HUES64 (cell line): ENCODE measurements around the gene TSSK2.

Experiments
- H3K27ac ChIP-seq: 2 replicates; pipeline ENCODE4 v1.7.0; 2013; ENCODE audit warnings: low read depth, low read length, inconsistent platforms
- H3K27me3 ChIP-seq: 2 replicates; pipeline ENCODE4 v1.6.1; 2013; ENCODE audit warnings: mild to moderate bottlenecking, low read length; ENCODE audit not compliant: insufficient read depth
- H3K36me3 ChIP-seq: 2 replicates; pipeline ENCODE4 v1.6.1; 2013; ENCODE audit warnings: mild to moderate bottlenecking, low read length; ENCODE audit not compliant: insufficient read depth
- H3K4me1 ChIP-seq: 2 replicates; pipeline ENCODE4 v1.6.1; 2013; ENCODE audit warnings: mild to moderate bottlenecking, low read length, moderate library complexity; ENCODE audit not compliant: insufficient read depth
- H3K4me3 ChIP-seq: 2 replicates; pipeline ENCODE4 v1.5.1; 2013; ENCODE audit warnings: mild to moderate bottlenecking, low read length, moderate library complexity
- H3K9ac ChIP-seq: 2 replicates; pipeline ENCODE4 v1.6.1; 2013; ENCODE audit warnings: mild to moderate bottlenecking, low read depth, low read length
- H3K9me3 ChIP-seq: 2 replicates; pipeline ENCODE4 v1.6.1; 2013; ENCODE audit warnings: low read depth, low read length; ENCODE audit not compliant: insufficient read depth
- WGBS: fragments of 150-250, 120-280 bp; methylation state at CpG from one replicate; pipeline ENCODE4 v1.1.7; 2013; ENCODE audit warnings: missing lambda C conversion rate; 5-methylcytosine and 5-hydroxymethylcytosine counted together

TSSK2 gene

GRCh38 chr22:19180234-19180633 lies 49.1 kb downstream of the TSSK2 start:
- no peaks in the 10 kb centered on the region for H3K9me3 ChIP-seq
- H3K4me3 ChIP-seq, result no peak overlapping the region
- H3K36me3 ChIP-seq, result peaks cover 11% of the 10 kb centered on the region; the same call in 1 of the 2 replicates
- H3K9ac ChIP-seq, result no peak overlapping the region
- WGBS, result 90% methylated on average over 9 of the region's 9 CpGs
- H3K27ac ChIP-seq, result no peak overlapping the region
- H3K27me3 ChIP-seq, result no peaks in the 10 kb centered on the region
- 0 out of 2 replicates have a peak, but pooled peaks cover 4% of the 10 kb centered on the region for H3K4me1 ChIP-seq

GRCh38 chr22:19180740-19181410 lies 49.8 kb downstream of the TSSK2 start:
- Histone ChIP-seq H3K4me3 (no peak overlapping the region), H3K27ac (no peak overlapping the region), H3K27me3 (no peaks in the 10 kb centered on the region), H3K9me3 (no peaks in the 10 kb centered on the region), H3K4me1 (0 out of 2 replicates have a peak, but pooled peaks cover 4% of the 10 kb centered on the region), H3K9ac (no peak overlapping the region), H3K36me3 (peaks cover 5% of the 10 kb centered on the region; the same call in 1 of the 2 replicates)
- 93% methylated on average over 11 of the region's 11 CpGs for whole genome bisulfite sequencing

GRCh38 chr22:19181786-19182471 lies 50.8 kb downstream of the TSSK2 start:
- Histone ChIP-seq H3K27ac (no peak overlapping the region), H3K9ac (no peak overlapping the region), H3K9me3 (no peaks in the 10 kb centered on the region), H3K4me3 (no peak overlapping the region), H3K27me3 (no peaks in the 10 kb centered on the region), H3K4me1 (0 out of 2 replicates have a peak, but pooled peaks cover 4% of the 10 kb centered on the region), H3K36me3 (peaks cover under 1% of the 10 kb centered on the region; the same call in 1 of the 2 replicates)
- WGBS, result 84% methylated on average over 12 of the region's 12 CpGs
